Activated T-helper 17 cell treated with anti-CD3 and anti-CD28 coated beads, Interleukin-2, amount 50 U/mL, for 72 hours (primary cell): ENCODE data around the gene NFE2. TPM values are rescaled to one million over a fixed set of nuclear protein-coding genes. Genes with fewer than 3 reads are reported as not detected.

Experiments used
- ATAC-seq: fragments of 150-1000 bp; cut with Tn5 transposase; replicated peaks from 2 replicates; pipeline ENCODE4 v1.10.0; 2021; ENCODE audit warnings: mild to moderate bottlenecking, moderate library complexity
- H3K27ac Mint-ChIP-seq: one replicate; pipeline ENCODE4 v1.8.0; 2022; ENCODE audit warnings: mixed read lengths
- H3K27me3 Mint-ChIP-seq: one replicate; pipeline ENCODE4 v1.8.0; 2022; ENCODE audit warnings: mixed read lengths
- H3K36me3 Mint-ChIP-seq: one replicate; pipeline ENCODE4 v1.8.0; 2022; ENCODE audit warnings: low read depth, mild to moderate bottlenecking, mixed read lengths
- H3K4me1 Mint-ChIP-seq: one replicate; pipeline ENCODE4 v1.8.0; 2022; ENCODE audit warnings: mixed read lengths
- H3K4me3 Mint-ChIP-seq: one replicate; pipeline ENCODE4 v1.8.0; 2022; ENCODE audit warnings: mild to moderate bottlenecking, mixed read lengths
- H3K9me3 Mint-ChIP-seq: one replicate; pipeline ENCODE4 v1.8.0; 2022; ENCODE audit warnings: mixed read lengths
- total RNA-seq, 2 donors: library from RNA; stranded (reverse); gene quantifications; one replicate each; pipeline ENCODE4 v1.2.3, GENCODE V29; 2022

Gene NFE2
- total RNA-seq = not detected

DNA sequence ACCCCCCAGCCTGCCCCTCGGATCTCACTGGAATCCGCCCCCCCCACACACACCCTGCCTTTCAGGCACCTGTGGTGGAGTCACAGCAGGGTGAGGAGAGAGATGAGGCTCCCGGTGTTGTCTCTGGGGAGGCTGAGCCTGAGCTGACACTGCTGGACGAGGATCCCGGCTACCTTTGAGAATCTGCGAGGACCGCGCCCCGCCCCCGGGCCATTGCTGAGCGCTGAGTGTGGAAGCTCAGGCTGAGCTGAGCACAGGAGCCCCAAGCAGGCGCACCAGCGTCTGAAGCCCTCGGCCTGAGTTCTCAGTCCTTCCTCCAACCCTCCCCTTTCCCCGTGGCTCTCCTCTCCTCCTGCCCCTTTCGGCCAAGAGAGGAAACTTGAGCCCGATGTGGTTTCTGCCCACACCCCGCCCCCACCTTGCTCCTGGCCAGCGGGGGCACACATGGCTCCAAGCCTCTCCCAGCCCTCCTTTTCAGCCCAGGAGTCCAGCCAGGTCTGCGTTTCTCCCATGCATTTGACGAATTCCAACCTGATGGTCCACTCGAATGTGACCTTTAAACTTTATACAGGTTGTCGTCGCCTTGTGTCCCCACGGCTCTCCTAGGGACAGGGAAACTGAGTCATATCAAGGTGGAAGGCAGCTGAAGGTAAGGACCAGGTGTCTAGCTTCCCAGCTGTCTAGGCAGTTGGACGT, at the start of gene NFE2:
Gene NFE2, minus strand, starts transcription at position 284 of the 696 bp plus-strand sequence. CDS start 5,767 bp downstream, outside the sequence.
- ATAC-seq = peak; percentile 71
- no peaks in the 10 kb centered on the region for H3K36me3 Mint-ChIP-seq
- H3K4me3 Mint-ChIP-seq = peak within 1 kb of the TSS; percentile 29
- no peaks in the 10 kb centered on the region for H3K9me3 Mint-ChIP-seq
- no peak within 1 kb of the TSS for H3K27ac Mint-ChIP-seq
- H3K4me1 Mint-ChIP-seq = no peaks in the 10 kb centered on the region
- peaks cover 37% of the 10 kb centered on the region for H3K27me3 Mint-ChIP-seq

DNA sequence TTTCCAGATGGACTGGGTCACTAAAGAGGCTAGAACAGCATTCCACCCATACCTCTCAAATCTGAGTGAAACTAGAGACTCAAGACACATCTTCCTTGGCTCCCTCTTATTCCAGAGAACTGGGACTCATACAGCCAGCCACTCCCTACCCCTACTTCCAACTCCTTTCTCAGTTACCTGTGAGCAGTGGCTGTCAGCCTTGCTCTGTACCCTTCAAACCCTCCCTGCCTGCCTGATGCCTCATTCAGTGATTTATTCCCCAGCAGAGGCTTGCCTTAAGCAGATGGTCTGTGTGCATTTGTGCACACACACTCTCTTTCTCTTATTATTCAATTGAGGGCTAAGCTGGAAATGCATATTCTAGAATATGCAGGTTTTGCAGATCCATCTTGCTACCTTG, 48.9 kb upstream of the NFE2 start:
- no peak overlapping the region for H3K27ac Mint-ChIP-seq
- H3K27me3 Mint-ChIP-seq = no peaks in the 10 kb centered on the region
- peaks cover 76% of the 10 kb centered on the region for H3K36me3 Mint-ChIP-seq
- H3K9me3 Mint-ChIP-seq = no peaks in the 10 kb centered on the region
- peaks cover 11% of the 10 kb centered on the region for H3K4me1 Mint-ChIP-seq
- no peak overlapping the region for H3K4me3 Mint-ChIP-seq
- no peak for ATAC-seq

DNA sequence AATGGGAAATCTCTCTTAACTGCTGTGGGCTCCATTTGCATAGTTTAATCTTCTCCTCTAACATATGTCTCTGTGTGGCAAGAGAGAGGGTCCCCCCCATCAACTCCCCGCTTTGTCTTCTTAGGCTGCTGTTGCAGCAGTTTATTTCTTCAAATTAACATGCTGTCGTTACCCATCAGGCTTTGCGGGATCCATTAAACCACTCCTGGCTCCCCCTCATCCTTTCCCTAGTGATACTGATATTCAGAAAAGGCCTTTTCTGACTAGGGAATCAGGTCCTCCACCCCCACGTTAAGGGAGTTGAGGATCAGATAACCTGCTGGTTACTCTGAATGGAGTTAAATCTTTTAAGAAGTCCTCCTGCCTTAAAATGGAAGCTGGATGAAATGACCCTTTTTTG, 48.2 kb upstream of the NFE2 start:
- Mint-ChIP-seq H3K27me3 (no peaks in the 10 kb centered on the region), H3K27ac (no peak overlapping the region), H3K4me3 (no peak overlapping the region), H3K36me3 (peaks cover 79% of the 10 kb centered on the region), H3K4me1 (peaks cover 11% of the 10 kb centered on the region), H3K9me3 (no peaks in the 10 kb centered on the region)
- ATAC-seq = no peak

- no peak for ATAC-seq
Observed at GRCh38 chr12:54341378-54342300, 40.8 kb upstream of the NFE2 start.

DNA sequence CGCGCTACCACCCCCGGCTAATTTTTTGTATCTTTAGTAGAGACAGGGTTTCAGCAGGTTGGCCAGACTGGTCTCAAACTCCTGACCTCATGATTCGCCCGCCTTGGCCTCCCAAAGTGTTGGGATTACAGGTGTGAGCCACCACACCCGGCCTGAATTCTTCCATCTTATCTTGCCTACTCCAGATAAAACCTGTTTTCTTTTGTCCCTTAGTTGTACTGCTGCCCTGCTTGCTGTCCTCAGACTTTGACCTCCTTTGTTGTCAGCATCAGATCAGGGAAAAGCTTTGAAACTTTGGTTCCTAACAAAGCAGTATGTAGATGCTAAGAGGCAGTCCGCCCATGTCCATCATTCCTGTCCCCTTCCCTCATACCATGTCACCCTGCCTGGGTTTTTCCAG, 40.0 kb upstream of the NFE2 start:
- Mint-ChIP-seq H3K36me3 (peaks cover 68% of the 10 kb centered on the region), H3K9me3 (no peaks in the 10 kb centered on the region), H3K27me3 (no peaks in the 10 kb centered on the region), H3K27ac (peak overlapping the region; percentile 15), H3K4me3 (no peak overlapping the region), H3K4me1 (peaks cover 8% of the 10 kb centered on the region)
- no peak for ATAC-seq

More at GRCh38 chr12:54341378-54342300, 40.8 kb upstream of the NFE2 start:
- no peak overlapping the region for H3K4me3 Mint-ChIP-seq
- H3K9me3 Mint-ChIP-seq = no peaks in the 10 kb centered on the region
- peaks cover 8% of the 10 kb centered on the region for H3K4me1 Mint-ChIP-seq
- H3K36me3 Mint-ChIP-seq = peaks cover 76% of the 10 kb centered on the region
- peak overlapping the region; percentile 15 for H3K27ac Mint-ChIP-seq
- H3K27me3 Mint-ChIP-seq = no peaks in the 10 kb centered on the region

GRCh38 chr12:54338698-54339296, 38.0 kb upstream of the NFE2 start:
- no peaks in the 10 kb centered on the region for H3K9me3 Mint-ChIP-seq
- no peak overlapping the region for H3K4me3 Mint-ChIP-seq
- peaks cover 51% of the 10 kb centered on the region for H3K36me3 Mint-ChIP-seq
- no peak for ATAC-seq
- no peak overlapping the region for H3K27ac Mint-ChIP-seq
- peaks cover 8% of the 10 kb centered on the region for H3K4me1 Mint-ChIP-seq
- H3K27me3 Mint-ChIP-seq = no peaks in the 10 kb centered on the region

DNA sequence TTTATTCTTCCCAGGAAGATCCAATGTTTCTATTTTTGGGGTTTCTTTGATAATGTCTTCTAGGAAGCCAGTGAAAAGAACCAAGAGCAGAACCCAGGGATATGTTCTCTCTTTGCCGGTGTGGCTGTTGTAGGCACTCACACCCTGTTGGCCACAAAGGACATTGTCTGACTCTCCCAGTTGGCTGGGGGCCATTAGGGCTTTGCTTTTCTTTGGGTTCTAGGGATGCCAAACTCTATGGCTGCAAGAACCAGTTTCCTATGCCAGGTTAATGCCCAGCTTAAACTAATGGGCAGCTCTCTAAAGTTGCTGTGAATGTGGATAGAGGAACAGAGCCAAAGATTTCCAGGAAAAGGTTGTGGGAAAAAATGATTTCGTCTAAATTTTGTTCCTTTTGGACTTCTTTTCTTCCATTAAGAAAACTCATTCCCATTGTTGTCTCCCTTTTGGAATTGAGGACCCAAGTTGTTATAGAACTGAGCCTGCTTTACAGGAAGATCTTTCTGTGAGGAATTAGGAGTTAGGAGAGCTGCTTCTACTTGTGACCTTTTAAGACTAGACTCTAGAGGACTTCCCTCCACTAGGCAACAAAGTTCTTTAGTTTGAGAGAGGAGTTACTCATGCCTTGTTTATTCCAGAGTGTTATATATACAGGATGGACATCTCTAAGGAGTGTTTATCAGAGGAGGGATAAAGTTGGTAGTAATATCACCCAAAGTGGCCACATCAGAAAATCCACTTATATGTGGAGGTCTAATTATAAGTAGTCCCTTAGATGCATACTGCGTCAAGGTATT, 37.2 kb upstream of the NFE2 start:
- ATAC-seq = no peak
- H3K27ac Mint-ChIP-seq = peak overlapping the region; percentile 39
- H3K4me1 Mint-ChIP-seq = peaks cover 13% of the 10 kb centered on the region
- H3K4me3 Mint-ChIP-seq = no peak overlapping the region
- no peaks in the 10 kb centered on the region for H3K27me3 Mint-ChIP-seq
- no peaks in the 10 kb centered on the region for H3K9me3 Mint-ChIP-seq
- H3K36me3 Mint-ChIP-seq = peaks cover 44% of the 10 kb centered on the region

- Mint-ChIP-seq H3K9me3 (no peaks in the 10 kb centered on the region), H3K4me1 (peaks cover 13% of the 10 kb centered on the region), H3K4me3 (no peak overlapping the region), H3K27me3 (no peaks in the 10 kb centered on the region), H3K27ac (peak overlapping the region; percentile 39), H3K36me3 (peaks cover 37% of the 10 kb centered on the region)
- no peak for ATAC-seq
Observed at GRCh38 chr12:54337280-54337842, 36.5 kb upstream of the NFE2 start.

- Mint-ChIP-seq H3K36me3 (peaks cover 14% of the 10 kb centered on the region), H3K4me3 (peak overlapping the region; percentile 37), H3K9me3 (no peaks in the 10 kb centered on the region), H3K4me1 (peaks cover 22% of the 10 kb centered on the region), H3K27ac (no peak overlapping the region), H3K27me3 (no peaks in the 10 kb centered on the region)
- ATAC-seq = peak; percentile 83
Observed at GRCh38 chr12:54333420-54334034, 32.7 kb upstream of the NFE2 start.

DNA sequence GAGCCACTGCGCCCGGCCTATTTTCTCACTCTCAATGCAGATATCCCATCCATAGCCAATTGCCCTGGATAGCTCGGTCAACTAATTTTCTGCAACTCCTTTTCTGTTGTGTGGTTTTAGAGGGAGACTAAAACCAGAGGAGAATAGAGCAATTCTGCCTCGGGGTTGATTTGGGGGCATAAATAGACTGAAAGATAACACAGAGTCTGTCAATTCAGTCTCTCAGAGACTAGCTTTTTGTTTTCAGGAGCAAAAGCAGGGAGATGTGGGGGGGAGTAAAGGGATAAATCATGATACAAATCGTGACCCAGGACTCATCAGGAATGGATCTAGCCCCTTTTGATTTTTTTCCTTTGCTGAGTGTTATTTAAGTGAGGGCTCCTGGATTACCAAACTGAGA, 30.6 kb upstream of the NFE2 start:
- ATAC-seq = no peak
- Mint-ChIP-seq H3K27ac (peak overlapping the region; percentile 28), H3K27me3 (no peaks in the 10 kb centered on the region), H3K4me3 (no peak overlapping the region), H3K9me3 (no peaks in the 10 kb centered on the region), H3K36me3 (peaks cover 15% of the 10 kb centered on the region), H3K4me1 (peaks cover 24% of the 10 kb centered on the region)

DNA sequence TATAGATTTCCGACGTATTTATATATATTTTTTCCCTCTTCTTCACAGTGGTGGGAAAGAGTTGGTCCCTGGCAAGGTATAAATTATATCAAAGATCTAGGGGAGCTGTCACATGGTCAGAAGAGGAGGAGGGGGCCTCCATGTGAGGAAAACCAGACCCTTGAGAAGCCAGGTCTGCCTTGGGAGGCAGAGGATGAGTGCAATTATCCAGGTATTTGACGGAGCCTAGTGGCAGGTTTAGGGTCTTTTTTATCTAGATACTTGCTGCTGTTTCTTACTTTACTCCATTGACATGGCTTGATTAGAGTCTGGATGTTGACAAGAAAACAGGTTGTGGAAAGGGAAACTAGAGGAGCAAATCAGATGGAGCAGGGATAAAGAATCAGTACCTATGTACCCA, 29.6 kb upstream of the NFE2 start:
- H3K4me3 Mint-ChIP-seq = no peak overlapping the region
- H3K27ac Mint-ChIP-seq = peak overlapping the region; percentile 87
- no peaks in the 10 kb centered on the region for H3K9me3 Mint-ChIP-seq
- H3K4me1 Mint-ChIP-seq = peaks cover 24% of the 10 kb centered on the region
- no peaks in the 10 kb centered on the region for H3K27me3 Mint-ChIP-seq
- H3K36me3 Mint-ChIP-seq = peaks cover 15% of the 10 kb centered on the region
- no peak for ATAC-seq

DNA sequence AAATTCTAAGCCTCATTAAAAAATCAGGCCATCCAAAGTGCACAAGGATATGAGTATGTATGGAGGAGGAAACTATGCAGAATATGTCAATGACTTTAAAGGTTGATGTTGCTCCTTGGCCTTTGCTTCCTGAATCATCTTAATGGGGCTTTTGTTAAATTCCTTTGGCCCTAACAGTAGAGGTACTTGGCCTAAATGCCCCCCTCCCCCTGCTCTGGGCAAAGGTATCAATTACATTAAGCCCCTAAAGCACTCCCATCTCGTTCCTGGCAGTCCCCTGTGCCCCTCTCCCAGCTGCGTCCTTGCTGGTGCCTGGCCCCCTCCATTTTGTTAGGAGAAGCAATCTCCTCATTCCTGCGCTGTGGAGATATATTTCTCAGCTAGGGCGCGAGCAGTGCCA, 28.9 kb upstream of the NFE2 start:
- no peak for ATAC-seq
- H3K27me3 Mint-ChIP-seq = no peaks in the 10 kb centered on the region
- peak overlapping the region; percentile 87 for H3K27ac Mint-ChIP-seq
- no peaks in the 10 kb centered on the region for H3K9me3 Mint-ChIP-seq
- peaks cover 24% of the 10 kb centered on the region for H3K4me1 Mint-ChIP-seq
- peaks cover 22% of the 10 kb centered on the region for H3K36me3 Mint-ChIP-seq
- no peak overlapping the region for H3K4me3 Mint-ChIP-seq

- Mint-ChIP-seq H3K4me1 (peaks cover 28% of the 10 kb centered on the region), H3K27ac (peak overlapping the region; percentile 87), H3K36me3 (peaks cover 23% of the 10 kb centered on the region), H3K4me3 (peak overlapping the region; percentile 59), H3K27me3 (no peaks in the 10 kb centered on the region), H3K9me3 (no peaks in the 10 kb centered on the region)
- ATAC-seq = no peak
Observed at GRCh38 chr12:54328595-54329337, 28.0 kb upstream of the NFE2 start.
